ENCODE results near the gene PWWP2B.
"Not testable (repeated sequence)": the region's sequence is repeated elsewhere in the genome, so short reads cannot be mapped to it uniquely, and the experiment has no call there.

Gene PWWP2B

GRCh38 chr10:132351611-132352010, 45.4 kb upstream of the PWWP2B start:
- H3K36me3 ChIP-seq (ENCODE audit: control insufficient read depth in 4 of 4, insufficient read depth in 4 of 4, low read length in 3 of 4), result peaks cover 0 to 33% (median 15%) of the 10 kb centered on the region in 4 experiments
- no peak for DNase-seq
- H3K27me3 ChIP-seq (replicated peaks in 2 of 5; ENCODE audit: control insufficient read depth in 4 of 5, insufficient read depth in 5 of 5, low read length in 4 of 5), result no peaks in the 10 kb centered on the region
- WGBS (ENCODE audit: insufficient coverage), result 95% methylated on average over 25 of the region's 25 CpGs
- no peak overlapping the region for H3K27ac ChIP-seq (ENCODE audit: insufficient read depth in 1 of 2, low read depth in 1 of 2, low read length in 2 of 2, poor library complexity in 1 of 2, severe bottlenecking in 2 of 2)
- ChIA-PET POLR2A (no interaction called here), CTCF (interaction anchor here (0.7 to 4.1 kb wide), 8 partner anchors 9 to 131 kb away, joined by 3 to 22 read pairs (median 4); no protein-coding TSS in a partner anchor)
- H3K4me3 ChIP-seq (ENCODE audit: control insufficient read depth in 1 of 7, extremely low read depth in 1 of 7, insufficient read depth in 4 of 7, low read depth in 2 of 7, low read length in 6 of 7), result no peak overlapping the region
- peaks cover 0 to 2% (median 0%) of the 10 kb centered on the region in 4 experiments for H3K4me1 ChIP-seq (ENCODE audit: control extremely low read depth in 1 of 4, control insufficient read depth in 4 of 4, insufficient read depth in 4 of 4, low read length in 3 of 4)
- no peaks in the 10 kb centered on the region for H3K9me3 ChIP-seq (ENCODE audit: control extremely low read depth in 1 of 5, control insufficient read depth in 4 of 5, insufficient read depth in 2 of 5, low read depth in 1 of 5, low read length in 4 of 5)

DNA sequence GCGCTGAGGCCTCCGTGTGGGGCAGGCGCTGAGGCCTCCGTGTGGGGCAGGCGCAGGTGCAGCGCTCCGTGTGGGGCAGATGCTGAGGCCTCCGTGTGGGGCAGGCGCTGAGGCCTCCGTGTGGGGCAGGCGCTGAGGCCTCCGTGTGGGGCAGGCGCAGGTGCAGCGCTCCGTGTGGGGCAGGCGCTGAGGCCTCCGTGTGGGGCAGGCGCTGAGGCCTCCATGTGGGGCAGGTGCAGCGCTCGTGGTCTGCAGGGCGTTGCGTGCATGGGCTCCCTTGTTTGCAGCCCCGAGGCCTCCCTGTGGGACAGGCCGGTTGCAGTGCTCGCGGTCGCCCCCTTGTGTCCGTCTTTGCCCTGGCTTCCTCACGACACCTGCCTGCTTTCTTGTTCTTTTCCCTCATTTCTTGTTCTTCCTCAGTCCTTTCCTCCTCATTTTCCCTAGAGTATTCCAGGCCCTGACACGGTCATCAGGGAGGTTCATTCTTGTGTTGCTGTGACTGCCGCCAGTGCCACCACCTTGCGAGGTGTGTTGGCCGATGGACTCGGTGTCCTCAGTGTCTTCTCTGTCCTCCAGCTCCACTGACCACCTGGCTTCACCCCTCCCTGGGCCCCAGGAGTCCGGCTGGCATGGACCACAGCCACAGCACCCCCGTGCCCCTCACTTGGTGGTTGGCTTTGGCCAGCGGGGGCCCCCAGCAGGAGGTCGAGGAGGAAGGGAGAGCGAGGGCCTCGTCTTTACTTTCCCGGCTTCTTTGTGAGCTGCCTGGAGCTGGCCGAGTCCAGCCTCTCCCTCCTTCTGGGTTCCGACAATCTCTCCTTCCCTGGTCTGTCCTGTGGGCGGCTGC, 44.3 kb upstream of the PWWP2B start:
- WGBS (ENCODE audit: insufficient coverage), result 50% methylated on average over 32 of the region's 44 CpGs
- H3K36me3 ChIP-seq (ENCODE audit: control insufficient read depth in 4 of 4, insufficient read depth in 4 of 4, low read length in 3 of 4), result peaks cover 0 to 34% (median 15%) of the 10 kb centered on the region in 4 experiments
- H3K9me3 ChIP-seq (ENCODE audit: control extremely low read depth in 1 of 5, control insufficient read depth in 4 of 5, insufficient read depth in 2 of 5, low read depth in 1 of 5, low read length in 4 of 5); H3K27me3 ChIP-seq (replicated peaks in 2 of 5; ENCODE audit: control insufficient read depth in 4 of 5, insufficient read depth in 5 of 5, low read length in 4 of 5); H3K4me1 ChIP-seq (ENCODE audit: control extremely low read depth in 1 of 4, control insufficient read depth in 4 of 4, insufficient read depth in 4 of 4, low read length in 3 of 4); H3K4me3 ChIP-seq (ENCODE audit: control insufficient read depth in 1 of 7, extremely low read depth in 1 of 7, insufficient read depth in 4 of 7, low read depth in 2 of 7, low read length in 6 of 7); H3K27ac ChIP-seq (ENCODE audit: insufficient read depth in 1 of 2, low read depth in 1 of 2, low read length in 2 of 2, poor library complexity in 1 of 2, severe bottlenecking in 2 of 2); POLR2A ChIA-PET: not testable (repeated sequence)
- CTCF ChIA-PET, result interaction anchor here (0.8 to 2.2 kb wide), 17 partner anchors 9 to 132 kb away, joined by 3 to 12 read pairs (median 4); no protein-coding TSS in a partner anchor
- peak; percentile 68 to 72 (median 70) for DNase-seq

DNA sequence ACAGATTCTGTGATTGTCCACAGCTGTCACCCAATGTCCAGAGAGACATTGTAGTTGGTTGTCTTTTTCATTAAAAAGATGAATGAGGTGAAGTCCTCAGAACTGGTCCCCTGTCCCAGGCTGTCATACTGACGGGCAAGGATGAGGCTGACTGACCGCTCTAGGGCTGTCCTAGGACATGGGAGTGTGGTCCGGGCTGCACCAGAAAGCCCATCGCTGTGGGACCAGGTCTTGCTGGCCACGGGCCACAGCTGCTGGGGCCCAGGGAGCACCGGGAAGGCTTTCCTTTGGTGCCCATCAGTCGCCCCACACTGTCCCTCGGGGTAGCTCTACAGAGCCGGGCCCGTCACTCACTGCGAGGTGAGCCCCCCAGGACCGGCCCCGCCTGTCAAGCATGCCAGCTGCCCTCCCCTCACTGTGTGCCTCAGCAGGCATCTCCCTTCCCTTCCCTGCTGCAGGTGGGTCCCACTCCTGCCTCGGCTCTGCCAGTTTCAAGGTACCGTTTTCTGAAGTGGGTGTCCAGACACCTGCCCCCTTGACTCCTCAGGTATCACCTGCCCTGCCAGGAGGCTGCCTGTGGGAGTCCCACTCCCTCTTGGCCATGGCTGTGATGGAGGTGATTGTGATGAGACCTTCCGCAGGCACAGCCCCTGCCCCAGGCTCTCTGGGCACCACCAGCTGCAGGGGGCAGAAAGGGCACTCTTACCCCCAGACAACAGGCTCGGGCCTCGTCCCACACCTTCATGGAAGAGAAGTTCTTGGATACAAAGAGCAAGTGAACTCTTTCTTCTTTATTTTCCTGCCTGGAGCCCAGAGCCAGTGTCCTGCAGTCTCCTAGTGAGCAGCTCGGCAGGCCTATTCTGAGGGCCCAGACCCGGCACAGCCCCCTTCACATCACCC, 43.3 kb upstream of the PWWP2B start:
- ChIA-PET CTCF (interaction anchor here (0.8 to 2.2 kb wide), 19 partner anchors 8 to 133 kb away, joined by 3 to 12 read pairs (median 4); no protein-coding TSS in a partner anchor), POLR2A (no interaction called here)
- Histone ChIP-seq H3K36me3 (ENCODE audit: control insufficient read depth in 4 of 4, insufficient read depth in 4 of 4, low read length in 3 of 4) (peaks cover 0 to 30% (median 9%) of the 10 kb centered on the region in 4 experiments), H3K27ac (ENCODE audit: insufficient read depth in 1 of 2, low read depth in 1 of 2, low read length in 2 of 2, poor library complexity in 1 of 2, severe bottlenecking in 2 of 2) (no peak overlapping the region), H3K4me1 (ENCODE audit: control extremely low read depth in 1 of 4, control insufficient read depth in 4 of 4, insufficient read depth in 4 of 4, low read length in 3 of 4) (peaks cover 0 to 2% (median 0%) of the 10 kb centered on the region in 4 experiments), H3K27me3 (replicated peaks in 2 of 5; ENCODE audit: control insufficient read depth in 4 of 5, insufficient read depth in 5 of 5, low read length in 4 of 5) (no peaks in the 10 kb centered on the region), H3K9me3 (ENCODE audit: control extremely low read depth in 1 of 5, control insufficient read depth in 4 of 5, insufficient read depth in 2 of 5, low read depth in 1 of 5, low read length in 4 of 5) (no peaks in the 10 kb centered on the region), H3K4me3 (ENCODE audit: control insufficient read depth in 1 of 7, extremely low read depth in 1 of 7, insufficient read depth in 4 of 7, low read depth in 2 of 7, low read length in 6 of 7) (no peak overlapping the region)
- 98% methylated on average over 17 of the region's 20 CpGs for WGBS (ENCODE audit: insufficient coverage)
- DNase-seq, result no peak

DNA sequence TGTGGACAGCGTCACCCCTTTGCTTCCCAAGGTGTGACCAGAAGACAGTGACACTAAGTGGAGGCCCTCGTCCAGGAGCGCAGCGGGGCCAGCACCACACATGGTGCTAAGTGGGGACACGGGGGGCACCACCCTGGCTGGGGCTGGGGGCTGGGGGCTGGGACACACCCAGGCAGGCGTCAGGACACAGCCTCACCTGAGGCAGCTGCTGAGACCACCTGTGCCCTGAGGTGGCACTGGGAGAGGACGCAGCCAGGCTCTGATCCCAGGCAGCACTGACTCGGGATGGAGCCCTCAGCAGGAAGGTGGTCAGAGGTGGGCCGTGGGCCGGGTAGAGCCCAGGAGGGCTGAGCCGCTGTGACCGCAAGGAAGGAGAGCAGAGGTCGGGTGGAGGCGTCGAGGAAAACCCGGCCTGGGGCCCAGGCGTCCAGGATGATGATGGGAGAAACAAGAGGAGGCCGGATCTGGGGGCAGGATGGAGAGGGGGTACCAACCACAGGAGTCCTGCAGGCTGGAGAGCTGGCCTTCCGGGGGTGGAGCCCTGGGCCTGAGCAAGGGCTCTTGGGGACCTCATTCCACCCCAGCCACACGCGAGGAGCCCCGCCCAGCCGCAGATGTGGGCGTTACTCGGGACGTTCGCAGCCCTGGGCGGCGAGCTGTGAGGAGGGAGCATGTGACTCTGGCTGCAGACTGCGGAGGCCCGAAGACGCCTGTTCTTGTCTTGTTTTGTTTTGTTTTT, 42.5 kb upstream of the PWWP2B start:
- no peaks in the 10 kb centered on the region for H3K9me3 ChIP-seq (ENCODE audit: control extremely low read depth in 1 of 5, control insufficient read depth in 4 of 5, insufficient read depth in 2 of 5, low read depth in 1 of 5, low read length in 4 of 5)
- H3K27me3 ChIP-seq (replicated peaks in 2 of 5; ENCODE audit: control insufficient read depth in 4 of 5, insufficient read depth in 5 of 5, low read length in 4 of 5), result no peaks in the 10 kb centered on the region
- no peak for DNase-seq
- H3K27ac ChIP-seq (ENCODE audit: insufficient read depth in 1 of 2, low read depth in 1 of 2, low read length in 2 of 2, poor library complexity in 1 of 2, severe bottlenecking in 2 of 2), result no peak overlapping the region
- H3K4me3 ChIP-seq (ENCODE audit: control insufficient read depth in 1 of 7, extremely low read depth in 1 of 7, insufficient read depth in 4 of 7, low read depth in 2 of 7, low read length in 6 of 7), result no peak overlapping the region
- 96% methylated on average over 31 of the region's 32 CpGs for WGBS (ENCODE audit: insufficient coverage)
- H3K4me1 ChIP-seq (ENCODE audit: control extremely low read depth in 1 of 4, control insufficient read depth in 4 of 4, insufficient read depth in 4 of 4, low read length in 3 of 4), result peaks cover 0 to 2% (median 0%) of the 10 kb centered on the region in 4 experiments
- H3K36me3 ChIP-seq (ENCODE audit: control insufficient read depth in 4 of 4, insufficient read depth in 4 of 4, low read length in 3 of 4), result peaks cover 0 to 22% (median 6%) of the 10 kb centered on the region in 4 experiments
- ChIA-PET POLR2A (no interaction called here), CTCF (interaction anchor here (1.0 to 2.2 kb wide), 8 partner anchors 12 to 128 kb away, joined by 3 to 12 read pairs (median 3); no protein-coding TSS in a partner anchor)

GRCh38 chr10:132355297-132355696, 41.7 kb upstream of the PWWP2B start:
- CTCF ChIA-PET, result interaction anchor here (0.9 to 1.7 kb wide), 5 partner anchors 16 to 132 kb away, joined by 3 to 6 read pairs (median 3); no protein-coding TSS in a partner anchor

DNA sequence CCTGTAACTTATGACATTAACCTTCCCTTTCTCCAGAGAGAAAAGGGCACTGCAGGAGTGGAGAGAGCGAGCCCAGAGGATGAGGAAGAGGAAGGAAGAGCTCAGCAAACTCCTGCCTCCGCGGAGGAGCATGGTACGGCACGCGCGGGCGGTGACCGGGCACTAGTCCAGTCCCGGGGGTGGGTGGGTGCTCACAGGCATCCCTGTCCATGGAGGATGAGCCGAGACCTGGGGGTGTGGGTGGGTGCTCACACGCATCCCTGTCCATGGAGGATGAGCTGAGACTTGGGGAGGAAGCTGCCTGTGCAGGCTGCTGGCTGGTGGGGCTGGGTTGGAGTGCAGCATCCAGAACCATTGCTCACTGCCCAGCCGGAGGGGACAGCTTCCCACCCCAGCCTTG, 41.2 kb upstream of the PWWP2B start:
- no peak for DNase-seq
- Histone ChIP-seq H3K36me3 (ENCODE audit: control insufficient read depth in 4 of 4, insufficient read depth in 4 of 4, low read length in 3 of 4) (peaks cover 0 to 16% (median 6%) of the 10 kb centered on the region in 4 experiments), H3K27ac (ENCODE audit: insufficient read depth in 1 of 2, low read depth in 1 of 2, low read length in 2 of 2, poor library complexity in 1 of 2, severe bottlenecking in 2 of 2) (no peak overlapping the region), H3K27me3 (replicated peaks in 2 of 5; ENCODE audit: control insufficient read depth in 4 of 5, insufficient read depth in 5 of 5, low read length in 4 of 5) (no peaks in the 10 kb centered on the region), H3K9me3 (ENCODE audit: control extremely low read depth in 1 of 5, control insufficient read depth in 4 of 5, insufficient read depth in 2 of 5, low read depth in 1 of 5, low read length in 4 of 5) (no peaks in the 10 kb centered on the region), H3K4me1 (ENCODE audit: control extremely low read depth in 1 of 4, control insufficient read depth in 4 of 4, insufficient read depth in 4 of 4, low read length in 3 of 4) (peaks cover 0 to 2% (median 0%) of the 10 kb centered on the region in 4 experiments), H3K4me3 (ENCODE audit: control insufficient read depth in 1 of 7, extremely low read depth in 1 of 7, insufficient read depth in 4 of 7, low read depth in 2 of 7, low read length in 6 of 7) (no peak overlapping the region)
- ChIA-PET CTCF (interaction anchor here (0.9 to 1.9 kb wide), 7 partner anchors 8 to 132 kb away, joined by 3 to 6 read pairs (median 3); no protein-coding TSS in a partner anchor), POLR2A (no interaction called here)
- WGBS (ENCODE audit: insufficient coverage), result 100% methylated on average over 11 of the region's 13 CpGs

More at GRCh38 chr10:132355297-132355696, 41.7 kb upstream of the PWWP2B start:
- Histone ChIP-seq H3K27ac (ENCODE audit: insufficient read depth in 1 of 2, low read depth in 1 of 2, low read length in 2 of 2, poor library complexity in 1 of 2, severe bottlenecking in 2 of 2) (no peak overlapping the region), H3K9me3 (ENCODE audit: control extremely low read depth in 1 of 5, control insufficient read depth in 4 of 5, insufficient read depth in 2 of 5, low read depth in 1 of 5, low read length in 4 of 5) (no peaks in the 10 kb centered on the region), H3K27me3 (replicated peaks in 2 of 5; ENCODE audit: control insufficient read depth in 4 of 5, insufficient read depth in 5 of 5, low read length in 4 of 5) (no peaks in the 10 kb centered on the region), H3K4me1 (ENCODE audit: control extremely low read depth in 1 of 4, control insufficient read depth in 4 of 4, insufficient read depth in 4 of 4, low read length in 3 of 4) (peaks cover 0 to 2% (median 0%) of the 10 kb centered on the region in 4 experiments), H3K4me3 (ENCODE audit: control insufficient read depth in 1 of 7, extremely low read depth in 1 of 7, insufficient read depth in 4 of 7, low read depth in 2 of 7, low read length in 6 of 7) (no peak overlapping the region), H3K36me3 (ENCODE audit: control insufficient read depth in 4 of 4, insufficient read depth in 4 of 4, low read length in 3 of 4) (peaks cover 0 to 16% (median 6%) of the 10 kb centered on the region in 4 experiments)
- no peak for DNase-seq
- POLR2A ChIA-PET, result no interaction called here
- WGBS (ENCODE audit: insufficient coverage), result 98% methylated on average over 17 of the region's 17 CpGs

All from common myeloid progenitor, CD34-positive (primary cell).